Tibial artery (tissue), 4 donors: ENCODE results near the gene UBTFL1.
A peak's percentile ranks its signal among the peaks of the same experiment; 100 is the strongest.

Source experiments
- DNase-seq, 2 donors: peaks; one replicate each; pipeline ENCODE4 v3.0.0-alpha.2; 2019
- H3K27ac ChIP-seq, 2 donors: fragments of 200-600 bp; sonication (generic) in 1 of 2; 1 replicate in 1 of 2; 2 replicates in 1 of 2; pipeline ENCODE4 v1.5.1; 2018 to 2019; ENCODE audit warnings: mild to moderate bottlenecking in 1 of 2
- H3K27me3 ChIP-seq, 2 donors: fragments of 200-600 bp; sonication (generic) in 1 of 2; one replicate each; pipeline versions ENCODE4 v1.5.1 to v1.6.0; 2016 to 2019
- H3K36me3 ChIP-seq, 3 donors: fragments of 200-600 bp; sonication (generic) in 2 of 3; one replicate each; pipeline ENCODE4 v1.5.1; 2016 to 2019; ENCODE audit warnings: mild to moderate bottlenecking in 2 of 3
- H3K4me1 ChIP-seq, 4 donors: fragments of 200-600 bp; sonication (generic) in 2 of 4; 1 replicate in 3 of 4; 2 replicates in 1 of 4; pipeline ENCODE4 v1.5.1; 2016 to 2019
- H3K4me3 ChIP-seq, 2 donors: fragments of 200-600 bp; sonication (generic) in 1 of 2; 1 replicate in 1 of 2; 2 replicates in 1 of 2; pipeline ENCODE4 v1.5.1; 2018 to 2019; ENCODE audit warnings: mild to moderate bottlenecking in 2 of 2
- H3K9me3 ChIP-seq, 3 donors: fragments of 200-600 bp; sonication (generic) in 1 of 3; one replicate each; pipeline ENCODE4 v1.5.1; 2016 to 2019
- intact Hi-C: fragments of 100-400 bp; cut with DNase I; formaldehyde crosslinking; loops from one replicate; pipeline ENCODE4 v1.15.0; 2023; ENCODE audit warnings: low total_unique reads
- TF ChIP-seq, protein P1 (sequence below), 2 experiments: fragments of 200-600 bp in 1 of 2; fragments of 450-650 bp in 1 of 2; IDR thresholded peaks; one replicate each; pipeline ENCODE4 v1.5.1; 2017 to 2019; ENCODE audit warnings: antibody characterized with exemption in 2 of 2, mild to moderate bottlenecking in 1 of 2, moderate library complexity in 1 of 2

The UBTFL1 gene

DNA sequence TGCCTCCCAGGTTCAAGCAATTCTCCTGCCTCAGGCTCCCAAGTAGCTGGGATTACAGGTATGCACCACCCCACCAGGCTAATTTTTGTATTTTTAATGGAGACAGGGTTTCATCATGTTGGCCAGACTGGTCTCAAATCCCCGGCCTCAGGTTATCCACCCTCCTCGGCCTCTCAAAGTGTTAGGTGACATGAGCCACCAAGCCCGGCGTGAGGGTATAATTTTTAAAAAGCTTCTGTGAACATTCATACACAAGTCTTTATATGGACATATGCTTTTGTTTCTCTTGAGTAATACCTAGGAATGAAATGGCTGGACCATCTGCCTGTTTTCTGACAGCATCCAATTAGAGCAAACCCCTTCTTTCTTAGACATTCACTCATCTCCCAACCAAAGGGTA, 34.4 kb downstream of the UBTFL1 start:
- no peak overlapping the region for H3K4me3 ChIP-seq
- TF ChIP-seq, protein P1, sequence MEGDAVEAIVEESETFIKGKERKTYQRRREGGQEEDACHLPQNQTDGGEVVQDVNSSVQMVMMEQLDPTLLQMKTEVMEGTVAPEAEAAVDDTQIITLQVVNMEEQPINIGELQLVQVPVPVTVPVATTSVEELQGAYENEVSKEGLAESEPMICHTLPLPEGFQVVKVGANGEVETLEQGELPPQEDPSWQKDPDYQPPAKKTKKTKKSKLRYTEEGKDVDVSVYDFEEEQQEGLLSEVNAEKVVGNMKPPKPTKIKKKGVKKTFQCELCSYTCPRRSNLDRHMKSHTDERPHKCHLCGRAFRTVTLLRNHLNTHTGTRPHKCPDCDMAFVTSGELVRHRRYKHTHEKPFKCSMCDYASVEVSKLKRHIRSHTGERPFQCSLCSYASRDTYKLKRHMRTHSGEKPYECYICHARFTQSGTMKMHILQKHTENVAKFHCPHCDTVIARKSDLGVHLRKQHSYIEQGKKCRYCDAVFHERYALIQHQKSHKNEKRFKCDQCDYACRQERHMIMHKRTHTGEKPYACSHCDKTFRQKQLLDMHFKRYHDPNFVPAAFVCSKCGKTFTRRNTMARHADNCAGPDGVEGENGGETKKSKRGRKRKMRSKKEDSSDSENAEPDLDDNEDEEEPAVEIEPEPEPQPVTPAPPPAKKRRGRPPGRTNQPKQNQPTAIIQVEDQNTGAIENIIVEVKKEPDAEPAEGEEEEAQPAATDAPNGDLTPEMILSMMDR (IDR thresholded peaks at IDR 0.05): no peak
- H3K4me1 ChIP-seq: no peaks in the 10 kb centered on the region
- H3K27ac ChIP-seq: no peak overlapping the region
- H3K27me3 ChIP-seq: no peaks in the 10 kb centered on the region
- intact Hi-C loops: no loop called here
- H3K36me3 ChIP-seq: no peaks in the 10 kb centered on the region
- DNase-seq: no peak
- no peaks in the 10 kb centered on the region for H3K9me3 ChIP-seq

GRCh38 chr11:90124371-90124770, 38.6 kb downstream of the UBTFL1 start:
- DNase-seq: no peak
- H3K4me1 ChIP-seq: no peaks in the 10 kb centered on the region
- H3K27me3 ChIP-seq: no peaks in the 10 kb centered on the region
- no peaks in the 10 kb centered on the region for H3K36me3 ChIP-seq
- no peaks in the 10 kb centered on the region for H3K9me3 ChIP-seq
- no peak overlapping the region for H3K27ac ChIP-seq
- intact Hi-C loops: no loop called here
- TF ChIP-seq, protein P1 (IDR thresholded peaks at IDR 0.05): no peak
- no peak overlapping the region for H3K4me3 ChIP-seq

DNA sequence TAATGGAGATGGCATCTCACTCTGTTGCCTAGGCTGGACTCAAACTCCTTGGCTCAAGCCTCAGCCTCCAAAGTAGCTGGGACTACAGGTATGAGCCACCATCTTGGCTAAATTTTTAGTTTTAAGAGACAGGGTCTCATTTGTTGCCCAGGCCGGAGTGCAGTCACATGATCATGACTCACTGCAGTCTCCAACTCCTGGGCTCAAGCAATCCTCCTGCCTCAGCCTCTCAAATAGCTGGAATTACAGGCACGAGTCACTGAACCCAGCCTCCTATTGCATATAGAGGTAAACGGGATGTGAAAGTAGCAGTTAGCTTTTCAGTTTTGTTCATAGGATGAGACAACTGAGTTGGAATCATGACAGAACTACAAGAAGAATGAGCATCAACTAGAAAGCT, 39.2 kb downstream of the UBTFL1 start:
- no peak for DNase-seq
- no peaks in the 10 kb centered on the region for H3K27me3 ChIP-seq
- H3K27ac ChIP-seq: no peak overlapping the region
- no peaks in the 10 kb centered on the region for H3K4me1 ChIP-seq
- H3K36me3 ChIP-seq: no peaks in the 10 kb centered on the region
- H3K4me3 ChIP-seq: no peak overlapping the region
- TF ChIP-seq, protein P1 (IDR thresholded peaks at IDR 0.05): no peak
- H3K9me3 ChIP-seq: no peaks in the 10 kb centered on the region
- intact Hi-C loops: no loop called here

DNA sequence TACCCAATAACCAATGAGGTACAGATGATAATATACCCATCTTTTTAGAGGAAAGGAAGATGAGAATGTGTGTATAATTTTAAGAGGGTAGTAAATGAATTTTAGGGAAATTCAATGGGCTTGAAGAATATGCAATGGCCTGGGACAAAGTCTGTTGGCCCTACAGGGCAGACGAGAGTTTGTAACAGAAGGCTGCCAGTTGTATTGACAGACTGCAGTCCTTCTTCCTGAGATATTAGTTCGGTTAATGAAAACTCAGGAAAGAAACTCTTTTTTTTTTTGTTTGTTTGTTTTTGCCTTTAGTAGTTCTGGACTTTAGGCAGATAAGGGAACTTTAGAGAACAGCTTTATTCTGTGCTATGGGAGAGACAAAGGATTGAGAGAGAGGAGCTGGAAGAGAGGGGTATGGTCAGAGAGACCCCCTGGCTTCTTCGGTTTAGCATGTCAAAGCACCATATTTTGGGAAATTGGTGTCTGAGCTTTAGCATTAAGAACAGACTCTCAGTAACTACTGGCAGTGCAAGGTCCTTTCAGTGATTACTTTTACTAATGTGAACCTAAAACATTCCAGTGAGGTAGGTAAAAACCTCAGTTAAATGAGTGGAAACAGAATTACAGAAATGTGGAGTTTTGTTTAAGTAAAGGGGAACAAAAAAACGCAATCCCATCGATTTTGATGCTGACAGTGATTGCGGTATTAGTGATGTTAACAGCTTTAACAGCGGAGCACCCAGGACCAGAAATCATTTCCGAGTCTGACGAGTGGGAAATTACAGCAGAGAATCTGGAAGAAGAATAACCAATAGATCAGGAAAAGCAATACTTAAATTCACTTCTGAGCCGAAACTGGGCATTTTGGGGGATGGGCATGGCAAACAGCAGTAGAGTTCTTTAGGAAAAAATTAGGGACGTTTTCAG, 48.1 kb downstream of the UBTFL1 start:
- Histone ChIP-seq H3K27ac (peak overlapping the region; percentile 14 to 17), H3K27me3 (no peaks in the 10 kb centered on the region), H3K4me3 (peak overlapping the region; percentile 53 to 59), H3K9me3 (no peaks in the 10 kb centered on the region), H3K4me1 (peaks cover 0 to 11% (median 2%) of the 10 kb centered on the region in 4 donors), H3K36me3 (no peaks in the 10 kb centered on the region)
- TF ChIP-seq, protein P1 (IDR thresholded peaks at IDR 0.05): no peak
- intact Hi-C loops: no loop called here
- DNase-seq: no peak

GRCh38 chr11:90134478-90135003, 48.8 kb downstream of the UBTFL1 start, which contains the start of gene NAALAD2:
TSS of gene NAALAD2 (plus strand) at chr11:90134663. CDS start at chr11:90134759, 96 bp downstream.
- TF ChIP-seq, protein P1 (IDR thresholded peaks at IDR 0.05): no peak
- peaks cover 0 to 11% (median 2%) of the 10 kb centered on the region in 4 donors for H3K4me1 ChIP-seq
- H3K9me3 ChIP-seq: no peaks in the 10 kb centered on the region
- intact Hi-C loops: no loop called here
- peak; percentile 38 to 69 for DNase-seq
- no peaks in the 10 kb centered on the region for H3K27me3 ChIP-seq
- H3K27ac ChIP-seq: peak within 1 kb of the TSS; percentile 14 to 17
- peak within 1 kb of the TSS; percentile 53 to 59 for H3K4me3 ChIP-seq
- no peaks in the 10 kb centered on the region for H3K36me3 ChIP-seq
